Activated CD4-positive, alpha-beta T cell treated with anti-CD3 and anti-CD28 coated beads, Interleukin-2, amount 50 U/mL, for 16 hours (primary cell): ENCODE results near the gene SKAP2.

Experiments
- DNase-seq: peaks from one replicate; pipeline ENCODE4 v3.0.0-alpha.2; 2020

Gene SKAP2

DNA sequence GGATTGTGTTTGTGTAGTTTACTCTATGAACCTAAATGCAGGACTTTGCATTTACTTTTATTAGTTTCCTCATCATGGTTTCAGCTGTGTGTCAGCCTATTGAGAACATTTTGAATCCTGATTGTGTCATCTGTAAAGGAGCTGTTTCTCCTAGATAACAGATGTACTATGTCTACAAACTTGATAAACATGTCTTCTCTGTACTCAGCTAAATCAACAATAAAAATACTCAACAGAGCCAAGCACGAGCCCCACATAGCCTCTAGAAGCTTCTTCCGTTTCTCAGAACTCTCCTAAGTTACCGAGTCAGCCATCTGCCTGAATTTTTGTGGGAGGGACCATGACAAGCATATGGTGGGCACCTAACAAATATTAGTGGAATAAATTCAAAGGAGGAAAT, 234.7 kb downstream of the SKAP2 start:
- DNase-seq: no peak

DNA sequence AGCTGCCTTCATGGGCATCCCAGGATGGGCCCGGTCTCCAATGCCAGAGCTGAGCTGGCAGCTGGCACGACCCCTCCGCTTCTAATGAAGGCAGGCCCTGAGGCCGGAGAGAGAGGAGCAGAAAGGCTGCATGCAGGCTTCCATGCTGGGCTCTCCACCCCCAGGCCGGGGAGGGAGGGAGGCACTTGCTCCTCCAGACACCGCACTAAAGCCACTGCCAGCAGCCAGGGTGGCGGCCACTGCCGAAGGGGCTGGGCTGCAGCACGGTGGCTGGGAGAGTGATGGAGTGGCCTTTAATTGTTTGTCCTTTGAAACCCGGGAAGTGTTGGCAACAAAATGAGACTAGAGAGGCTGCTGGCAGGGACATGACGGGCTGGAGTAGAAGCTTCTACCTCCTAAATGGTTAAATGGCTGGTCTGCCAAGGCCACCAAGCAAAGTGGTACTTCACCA, 236.5 kb downstream of the SKAP2 start:
- no peak for DNase-seq

GRCh38 chr7:26627221-26627620, 237.2 kb downstream of the SKAP2 start:
- no peak for DNase-seq

DNA sequence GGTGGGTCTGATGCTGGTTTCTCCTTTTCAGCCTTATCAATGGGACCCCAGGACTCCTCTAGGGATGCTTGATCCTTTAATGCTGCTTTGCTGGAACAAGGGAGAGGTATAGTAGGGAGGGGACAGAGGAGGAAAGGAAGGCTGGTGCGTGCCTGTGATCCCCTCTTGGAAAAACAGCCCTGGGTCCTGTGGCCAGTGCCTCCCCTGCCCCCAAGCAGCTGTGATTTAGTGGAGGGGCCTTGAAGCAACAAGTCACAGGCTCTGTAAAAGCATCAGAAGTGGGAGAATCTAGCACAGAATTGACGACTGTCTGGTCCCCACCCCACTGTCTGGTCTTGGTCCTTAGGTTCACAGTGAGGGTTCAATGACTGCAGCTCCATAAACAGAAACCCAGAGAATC, 237.7 kb downstream of the SKAP2 start:
- DNase-seq: no peak

DNA sequence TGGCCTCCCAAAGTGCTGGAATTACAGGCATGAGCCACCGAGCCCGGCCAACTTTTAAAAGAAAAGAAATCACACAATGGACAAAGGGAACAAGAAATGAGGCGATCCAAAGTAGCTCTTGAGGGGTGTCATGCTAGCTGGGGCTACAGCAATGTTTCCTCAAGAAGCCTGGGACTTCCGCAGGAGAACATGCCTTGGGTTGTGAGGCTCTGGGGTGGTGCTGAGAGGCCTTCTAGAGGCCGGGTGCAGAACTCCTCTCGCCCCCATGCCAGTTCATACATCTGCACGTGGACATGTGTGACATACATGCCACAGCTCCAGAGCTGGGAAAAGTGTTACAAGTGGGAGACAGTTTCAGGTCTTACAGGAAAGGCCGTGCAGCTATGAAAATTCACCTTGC, 238.2 kb downstream of the SKAP2 start:
- DNase-seq: no peak

GRCh38 chr7:26625286-26625685, 239.1 kb downstream of the SKAP2 start:
- no peak for DNase-seq

DNA sequence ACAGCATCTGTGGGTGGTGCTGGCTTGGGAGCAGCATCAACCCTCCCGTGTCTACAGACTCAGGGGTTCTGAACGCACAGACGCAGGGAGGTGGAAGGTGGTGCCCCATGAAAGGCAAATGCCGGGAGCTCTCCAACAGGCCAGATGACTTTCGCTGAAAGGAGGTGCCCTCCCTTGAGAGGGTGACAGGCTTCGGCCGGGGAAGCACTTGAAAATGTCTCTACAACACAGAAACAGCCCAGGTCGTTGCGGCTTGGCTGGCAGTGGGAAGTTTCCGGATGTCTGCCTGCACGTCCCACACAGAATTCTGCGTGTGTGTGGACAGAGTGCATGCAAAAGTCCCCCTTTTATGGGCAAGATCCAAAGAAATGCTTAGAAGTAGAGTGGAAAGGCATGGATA, 239.6 kb downstream of the SKAP2 start:
- no peak for DNase-seq

DNA sequence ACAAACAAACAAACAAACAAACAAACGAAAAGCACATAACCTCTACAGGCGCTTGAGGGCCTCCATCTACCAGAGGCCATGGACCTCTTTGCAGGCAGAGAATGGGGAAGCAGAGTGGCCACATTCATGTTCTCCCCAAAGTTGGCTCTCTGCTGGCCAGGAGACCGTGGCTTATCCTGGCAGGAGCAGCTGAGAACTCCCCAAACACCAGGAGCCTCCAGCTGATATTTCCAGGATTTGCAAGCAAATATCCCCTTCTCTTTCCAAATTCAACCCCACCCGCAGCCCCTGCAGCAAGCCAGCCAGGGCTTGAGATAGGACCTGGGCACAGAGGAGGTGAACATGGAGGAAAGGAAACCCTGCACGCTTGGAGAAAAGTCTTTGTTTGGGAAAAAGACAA, 240.0 kb downstream of the SKAP2 start:
- DNase-seq: no peak

DNA sequence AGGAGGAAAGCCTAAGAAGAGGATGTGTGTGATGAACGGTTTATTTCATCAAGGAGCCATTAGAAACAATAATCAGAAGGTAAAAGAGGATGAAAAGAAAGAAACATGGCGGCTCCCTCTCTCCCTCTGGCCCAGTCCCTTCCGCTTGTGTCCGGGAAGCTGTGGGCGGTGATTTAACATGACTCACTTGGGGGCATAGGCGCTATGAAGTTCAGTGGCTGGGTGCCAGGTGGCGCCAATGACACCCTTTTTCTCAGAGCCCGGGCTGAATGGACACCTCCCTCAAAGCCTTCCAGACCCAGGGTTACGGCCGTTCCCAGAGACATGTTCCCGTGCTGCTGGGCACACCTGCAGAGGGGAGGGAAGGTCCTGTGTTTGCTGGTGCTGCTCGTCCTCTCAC, 244.0 kb downstream of the SKAP2 start:
- DNase-seq: peak; percentile 3

DNA sequence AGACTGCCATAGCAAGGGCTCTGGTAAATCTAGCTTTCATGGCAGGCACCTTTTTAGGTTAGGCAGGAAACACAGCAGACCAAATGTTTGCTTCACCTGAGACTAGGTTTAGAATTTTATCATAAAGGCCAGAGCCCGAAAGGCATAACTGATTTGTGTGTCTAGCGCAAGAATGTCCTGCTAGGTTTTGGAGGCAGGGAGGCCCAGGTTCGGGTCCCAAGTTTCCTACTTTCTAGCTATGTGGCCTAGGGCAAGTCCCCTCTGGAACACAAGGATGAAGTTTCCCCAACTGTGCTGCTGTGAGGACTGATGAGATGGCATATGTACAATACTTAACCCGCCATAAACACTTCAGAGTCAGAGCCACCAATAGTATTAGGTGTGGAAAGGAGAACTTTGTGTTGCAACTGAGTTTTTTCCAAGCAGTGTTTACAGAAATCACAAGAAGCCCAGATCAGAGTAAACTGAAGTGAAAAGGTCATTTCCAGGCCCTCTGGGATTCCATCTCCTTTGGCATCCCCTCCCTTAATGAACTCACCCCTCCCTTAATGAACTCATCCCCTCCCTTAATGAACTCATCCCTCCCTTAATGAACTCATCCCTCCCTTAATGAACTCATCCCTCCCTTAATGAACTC, 244.9 kb downstream of the SKAP2 start:
- DNase-seq: no peak

- no peak for DNase-seq
Measured at GRCh38 chr7:26618898-26619297, 245.5 kb downstream of the SKAP2 start.

DNA sequence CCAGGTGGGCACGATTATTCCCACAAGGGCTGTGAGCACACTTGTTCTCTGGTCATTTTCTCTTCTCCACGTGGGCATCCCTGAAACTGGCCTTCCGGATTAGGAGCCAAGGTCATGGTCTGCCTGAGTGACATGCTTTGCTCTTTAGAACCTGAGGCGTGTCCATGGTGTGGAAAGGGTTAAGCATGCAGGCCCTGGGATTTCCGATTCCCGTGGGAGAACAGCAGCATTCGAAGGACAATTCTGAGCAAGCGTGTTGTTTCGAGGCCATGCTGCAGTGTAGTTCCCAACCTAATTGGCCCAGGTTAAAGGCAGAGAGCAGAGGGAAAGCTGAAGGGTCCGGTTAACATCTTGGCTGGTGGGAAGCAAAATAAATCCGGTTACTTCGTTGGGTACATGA, 245.9 kb downstream of the SKAP2 start:
- no peak for DNase-seq
